IMR-90 (cell line): ENCODE data around the gene CD300H. TPM values are rescaled to one million over a fixed set of nuclear protein-coding genes. Genes with fewer than 3 reads are reported as not detected.

ENCODE experiments used
- ATAC-seq: fragments of 200-7000 bp; cut with Tn5 transposase; 2 replicates; pipeline ENCODE4 v1.9.1; 2020; ENCODE audit warnings: low read depth, mild to moderate bottlenecking, moderate library complexity
- BruUV-seq: library from RNA; stranded (reverse); fragments of 400-500 nt; replicated peaks from 2 replicates; lab custom pipeline; 2021; lab: Mats Ljungman, UMichigan
- CTCF ChIA-PET: fragments of 300-600 bp; formaldehyde crosslinking; extraction: SDS; loops from one replicate; lab custom pipeline; 2021; ENCODE audit warnings: antibody characterized with exemption; lab: Yijun Ruan, JAX
- POLR2A ChIA-PET: fragments of 300-600 bp; sonication (Branson Sonifier 250); formaldehyde crosslinking; loops from one replicate; lab custom pipeline; 2022; ENCODE audit warnings: antibody characterized with exemption; ENCODE audit not compliant: unreplicated experiment; lab: Charles Lee
- DNase-seq: peaks from one replicate; pipeline ENCODE4 v3.0.0; 2013
- H2AFZ ChIP-seq: replicated peaks from 2 replicates; pipeline ENCODE3; 2013; ENCODE audit warnings: low read length, mild to moderate bottlenecking; ENCODE audit not compliant: poor library complexity
- H2AK5ac ChIP-seq: 2 replicates; pipeline ENCODE4 v1.6.1; 2013; ENCODE audit warnings: low read depth, low read length, inconsistent platforms
- H2AK9ac ChIP-seq: replicated peaks from 2 replicates; pipeline ENCODE3; 2013; ENCODE audit warnings: mild to moderate bottlenecking, low read depth, low read length, moderate library complexity; ENCODE audit not compliant: poor library complexity
- H2BK120ac ChIP-seq: 2 replicates; pipeline ENCODE4 v1.6.1; 2013; ENCODE audit warnings: low read depth, low read length, inconsistent platforms
- H2BK15ac ChIP-seq: 3 replicates; pipeline ENCODE4 v1.6.1; 2013; ENCODE audit warnings: low read depth, low read length, inconsistent platforms
- H2BK20ac ChIP-seq: 2 replicates; pipeline ENCODE4 v1.6.1; 2013; ENCODE audit warnings: low read depth, mild to moderate bottlenecking, inconsistent platforms, low read length, moderate library complexity
- H2BK5ac ChIP-seq: 2 replicates; pipeline ENCODE4 v1.6.1; 2013; ENCODE audit warnings: mild to moderate bottlenecking, low read depth, low read length, inconsistent platforms; ENCODE audit not compliant: poor library complexity, severe bottlenecking
- H3K14ac ChIP-seq: replicated peaks from 2 replicates; pipeline ENCODE4 v1.6.1; 2013; ENCODE audit warnings: low read depth, low read length, inconsistent platforms
- H3K18ac ChIP-seq: 2 replicates; pipeline ENCODE4 v1.6.1; 2013; ENCODE audit warnings: low read depth, low read length, control low read depth
- H3K23ac ChIP-seq: 2 replicates; pipeline ENCODE4 v1.6.1; 2013; ENCODE audit warnings: low read depth, low read length, inconsistent platforms
- H3K27ac ChIP-seq: 2 replicates; pipeline ENCODE4 v1.5.1; 2013; ENCODE audit warnings: mild to moderate bottlenecking, control low read depth, low read length; ENCODE audit not compliant: insufficient read depth
- H3K27me3 ChIP-seq: 2 replicates; pipeline ENCODE4 v1.6.1; 2013; ENCODE audit warnings: low read length; ENCODE audit not compliant: control insufficient read depth, insufficient read depth
- H3K36me3 ChIP-seq: 2 replicates; pipeline ENCODE4 v1.6.1; 2013; ENCODE audit warnings: low read length, mixed read lengths; ENCODE audit not compliant: control insufficient read depth, insufficient read depth
- H3K4ac ChIP-seq: 2 replicates; pipeline ENCODE4 v1.6.1; 2013; ENCODE audit warnings: low read depth, low read length, inconsistent platforms
- H3K4me1 ChIP-seq: 2 replicates; pipeline ENCODE4 v1.6.1; 2013; ENCODE audit warnings: low read length, mixed read lengths; ENCODE audit not compliant: control insufficient read depth, insufficient read depth
- H3K4me2 ChIP-seq: 2 replicates; pipeline ENCODE4 v1.6.1; 2013; ENCODE audit warnings: low read depth, mild to moderate bottlenecking, control low read depth, low read length, moderate library complexity
- H3K4me3 ChIP-seq: 2 replicates; pipeline ENCODE4 v1.5.1; 2013; ENCODE audit warnings: low read depth, mild to moderate bottlenecking, control low read depth, low read length, moderate library complexity; ENCODE audit not compliant: insufficient read depth
- H3K56ac ChIP-seq: 2 replicates; pipeline ENCODE4 v1.6.1; 2013; ENCODE audit warnings: low read length, inconsistent platforms; ENCODE audit not compliant: insufficient read depth; ENCODE audit errors: extremely low read depth
- H3K79me1 ChIP-seq, 2 experiments: 2 replicates each; pipeline ENCODE4 v1.6.1; 2013; ENCODE audit warnings: low read length in 2 of 2, inconsistent platforms in 1 of 2, low read depth in 1 of 2
- H3K9ac ChIP-seq: 2 replicates; pipeline ENCODE4 v1.6.1; 2013; ENCODE audit warnings: low read depth, low read length, control low read depth
- H3K9me1 ChIP-seq: 2 replicates; pipeline ENCODE4 v1.6.1; 2013; ENCODE audit warnings: low read length, inconsistent platforms; ENCODE audit not compliant: insufficient read depth
- H3K9me3 ChIP-seq: 2 replicates; pipeline ENCODE4 v1.6.1; 2013; ENCODE audit warnings: low read length; ENCODE audit not compliant: control insufficient read depth, insufficient read depth
- H4K20me1 ChIP-seq: 2 replicates; pipeline ENCODE4 v1.6.1; 2013; ENCODE audit warnings: low read length, inconsistent platforms; ENCODE audit not compliant: insufficient read depth
- H4K5ac ChIP-seq: 2 replicates; pipeline ENCODE4 v1.6.1; 2013; ENCODE audit warnings: mild to moderate bottlenecking, low read depth, low read length, control low read depth
- H4K8ac ChIP-seq, 2 experiments: 2 replicates each; pipeline ENCODE4 v1.6.1; 2013; ENCODE audit warnings: low read depth in 2 of 2, low read length in 2 of 2, control low read depth in 1 of 2, inconsistent platforms in 1 of 2
- H4K91ac ChIP-seq: 2 replicates; pipeline ENCODE4 v1.6.1; 2013; ENCODE audit warnings: low read depth, low read length, inconsistent platforms; ENCODE audit not compliant: insufficient read depth
- BHLHE40 ChIP-seq: fragments of 150-350 bp; IDR thresholded peaks from 2 replicates; pipeline ENCODE4 v1.6.1; 2016; ENCODE audit warnings: mild to moderate bottlenecking, low read depth, low read length
- CEBPB ChIP-seq: IDR thresholded peaks from 2 replicates; pipeline ENCODE4 v1.6.1; 2012; ENCODE audit warnings: low read depth, low read length, improper control_type of control experiment
- CHD1 ChIP-seq: IDR thresholded peaks from 2 replicates; pipeline ENCODE4 v1.6.1; 2012; ENCODE audit warnings: low read depth, low read length, improper control_type of control experiment
- CTCF ChIP-seq: conservative IDR thresholded peaks from 2 replicates; pipeline ENCODE4 v1.5.1; 2012; ENCODE audit warnings: mild to moderate bottlenecking, low read depth, low read length, improper control_type of control experiment
- ELK1 ChIP-seq: fragments of 150-350 bp; IDR thresholded peaks from 2 replicates; pipeline ENCODE4 v1.6.1; 2016; ENCODE audit warnings: low read depth, mild to moderate bottlenecking, low read length, moderate library complexity, borderline replicate concordance
- FOS ChIP-seq: fragments of 150-350 bp; IDR thresholded peaks from 2 replicates; pipeline ENCODE4 v1.6.1; 2016; ENCODE audit warnings: low read depth, low read length
- MAFK ChIP-seq: IDR thresholded peaks from 2 replicates; pipeline ENCODE4 v1.6.1; 2012; ENCODE audit warnings: low read depth, low read length, improper control_type of control experiment
- MAZ ChIP-seq: IDR thresholded peaks from 2 replicates; pipeline ENCODE4 v1.6.1; 2012; ENCODE audit warnings: low read depth, mild to moderate bottlenecking, low read length, improper control_type of control experiment, moderate library complexity, borderline replicate concordance
- MXI1 ChIP-seq: IDR thresholded peaks from 2 replicates; pipeline ENCODE4 v1.6.1; 2012; ENCODE audit warnings: low read depth, mild to moderate bottlenecking, low read length, moderate library complexity, borderline replicate concordance
- NFE2L2 ChIP-seq: fragments of 150-350 bp; IDR thresholded peaks from 2 replicates; pipeline ENCODE4 v1.6.1; 2016; ENCODE audit warnings: low read depth, mild to moderate bottlenecking, low read length
- POLR2A ChIP-seq: IDR thresholded peaks from 2 replicates; pipeline ENCODE4 v1.6.1; 2012; ENCODE audit warnings: mild to moderate bottlenecking, low read depth, low read length
- RAD21 ChIP-seq: IDR thresholded peaks from 2 replicates; pipeline ENCODE4 v1.6.1; 2012; ENCODE audit warnings: low read length, improper control_type of control experiment
- RCOR1 ChIP-seq: IDR thresholded peaks from 2 replicates; pipeline ENCODE4 v1.6.1; 2012; ENCODE audit warnings: mild to moderate bottlenecking, low read length, improper control_type of control experiment; ENCODE audit not compliant: insufficient replicate concordance
- RFX5 ChIP-seq: IDR thresholded peaks from 2 replicates; pipeline ENCODE4 v1.8.0; 2012; ENCODE audit warnings: low read depth, mild to moderate bottlenecking, low read length, moderate library complexity
- SMC3 ChIP-seq: fragments of 150-350 bp; IDR thresholded peaks from 2 replicates; pipeline ENCODE4 v1.6.1; 2016; ENCODE audit warnings: low read depth, mild to moderate bottlenecking, antibody characterized with exemption, low read length, moderate library complexity
- USF2 ChIP-seq: fragments of 150-350 bp; IDR thresholded peaks from 2 replicates; pipeline ENCODE4 v1.6.1; 2017; ENCODE audit warnings: mild to moderate bottlenecking, antibody characterized with exemption, low read length, low read depth
- WGBS, 2 experiments: methylation state at CpG; one replicate each; pipeline versions ENCODE4 v1.1.5 to v1.1.7; 2013; ENCODE audit warnings: missing lambda C conversion rate in 2 of 2; ENCODE audit not compliant: insufficient read length in 1 of 2; ENCODE audit errors: extremely low coverage in 2 of 2; 5-methylcytosine and 5-hydroxymethylcytosine counted together
- dilution Hi-C: fragments of 300-500 bp; cut with HindIII; formaldehyde crosslinking; loops from one replicate; pipeline ENCODE4 v1.14.3; 2018; ENCODE audit warnings: low sequenced_read_pairs; ENCODE audit not compliant: unreplicated experiment
- in situ Hi-C: fragments of 300-500 bp; cut with MboI; formaldehyde crosslinking; loops from 3 replicates; pipeline ENCODE4 v1.14.3; 2019; ENCODE audit warnings: low sequenced_read_pairs, inconsistent platforms, mixed read lengths
- intact Hi-C: fragments of 100-400 bp; cut with micrococcal nuclease; formaldehyde crosslinking; loops from 2 replicates; pipeline ENCODE4 v1.10.0; 2022
- polyA plus RNA-seq, 3 experiments: library from polyadenylated mRNA; depleted of rRNA; stranded (reverse); fragments of >200 nt; gene quantifications; 2 replicates each; pipeline ENCODE4 v1.2.3, GENCODE V29; 2012; ENCODE audit warnings: low replicate concordance in 1 of 3
- total RNA-seq: library from RNA; depleted of rRNA; stranded (reverse); fragments of >200 nt; gene quantifications from 2 replicates; pipeline ENCODE4 v1.2.3, GENCODE V29; 2012

The CD300H gene
- total and polyA plus RNA-seq, 2 of the 4 experiments (the other 2 are of a cell fraction): not detected

GRCh38 chr17:74526681-74527080 is 40.6 kb downstream of the CD300H start:
- Histone ChIP-seq H2AFZ (no peak overlapping the region), H3K14ac (no peak overlapping the region), H3K36me3 (no peaks in the 10 kb centered on the region), H3K18ac (no peak overlapping the region), H4K20me1 (no peaks in the 10 kb centered on the region), H3K9ac (no peak overlapping the region), H3K4me1 (no peaks in the 10 kb centered on the region), H3K4me2 (no peak overlapping the region), H3K27ac (no peak overlapping the region), H2BK120ac (no peak overlapping the region), H3K4me3 (no peak overlapping the region), H2BK20ac (no peak overlapping the region), H3K79me1 (no peaks in the 10 kb centered on the region), H4K5ac (no peak overlapping the region), H3K56ac (no peak overlapping the region), H2AK9ac (no peak overlapping the region), H3K9me3 (peaks cover 47% of the 10 kb centered on the region), H2BK5ac (no peak overlapping the region), H3K4ac (no peak overlapping the region), H4K8ac (no peak overlapping the region), H2BK15ac (no peak overlapping the region), H2AK5ac (no peak overlapping the region), H3K23ac (no peak overlapping the region), H3K27me3 (no peaks in the 10 kb centered on the region), H3K9me1 (no peaks in the 10 kb centered on the region), H4K91ac (no peak overlapping the region)
- intact Hi-C loops: no loop called here
- BruUV-seq: no TSS peak
- 33% methylated on average over 1 of the region's 3 CpGs; no CpG with 5 or more reads in 1 of the 2 experiments for WGBS, 2 experiments
- ChIA-PET CTCF (no interaction called here), POLR2A (no interaction called here)
- no peak for ATAC-seq
- no peak for DNase-seq
- in situ Hi-C loops: no loop called here
- TF ChIP-seq RCOR1 (no peak), MAFK (no peak), FOS (no peak), NFE2L2 (no peak), CEBPB (no peak), MXI1 (no peak), RFX5 (no peak), ELK1 (no peak), USF2 (no peak), RAD21 (no peak), CTCF (no peak), POLR2A (no peak), CHD1 (no peak), MAZ (no peak), BHLHE40 (no peak), SMC3 (no peak)
- dilution Hi-C loops: no loop called here
